ENCODE data around the gene CTDP1. TPM values are rescaled to one million over a fixed set of nuclear protein-coding genes. Genes with fewer than 3 reads are reported as not detected.

Gene CTDP1
- total RNA-seq, 3 donors from 2014 or later: 15.0 to 21.0 (median 19.9) TPM

DNA sequence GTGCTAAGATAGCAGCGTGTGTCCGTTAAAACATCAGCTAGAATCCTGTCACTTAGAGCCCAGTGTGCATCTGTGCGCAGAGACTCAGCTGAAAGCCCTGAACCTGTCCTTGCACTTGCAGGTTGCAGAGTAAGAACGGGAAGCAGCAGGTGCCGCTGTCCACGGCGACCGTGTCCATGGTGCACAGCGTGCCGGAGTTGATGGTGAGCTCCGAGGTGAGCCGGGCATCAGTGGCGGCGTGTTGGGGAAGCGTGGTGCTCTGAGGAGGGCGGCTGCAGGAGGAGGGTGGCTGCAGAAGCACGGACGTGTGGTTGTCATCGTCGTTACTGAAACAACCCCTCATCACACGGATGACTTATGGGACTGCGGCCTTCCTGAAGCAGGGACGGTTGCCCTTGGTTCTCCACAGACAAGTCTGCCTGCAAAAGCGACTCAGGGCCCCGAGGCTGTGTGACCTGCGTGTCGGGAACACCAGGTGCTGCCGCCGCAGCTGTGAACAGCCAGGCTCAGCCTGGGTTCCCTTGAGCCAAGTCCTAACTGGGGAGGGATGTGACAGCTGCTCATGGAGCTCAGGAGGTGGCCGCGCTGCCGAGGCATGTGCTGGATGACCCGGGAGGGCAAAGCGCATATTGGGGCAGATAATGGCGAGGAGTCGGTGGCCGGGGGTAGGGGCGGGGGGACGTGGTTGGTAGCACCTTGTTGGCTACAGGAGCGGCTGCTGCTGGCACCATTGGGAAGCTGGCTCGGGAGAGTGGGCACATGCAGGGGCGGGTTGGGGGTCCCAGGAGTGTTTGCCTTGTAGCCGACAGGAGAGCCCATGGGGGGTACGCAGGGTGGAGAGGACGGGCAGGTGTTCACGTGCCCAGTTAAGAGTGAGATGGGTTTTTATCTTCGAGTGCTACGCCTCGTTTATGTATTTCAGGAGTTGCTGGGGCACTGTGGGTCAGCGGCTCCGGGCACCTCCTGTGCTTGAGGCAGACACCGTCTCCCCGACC is 16.6 kb downstream of the CTDP1 start:
- Histone ChIP-seq H3K9me3 (no peaks in the 10 kb centered on the region), H3K4me1 (no peaks in the 10 kb centered on the region), H3K27ac (no peak overlapping the region), H3K36me3 (peaks cover 6% of the 10 kb centered on the region), H3K4me3 (no peak overlapping the region), H3K27me3 (no peaks in the 10 kb centered on the region)
- DNase-seq (ENCODE audit: low spot score in 2 of 2): no peak
- intact Hi-C loops (cut with DNase I; ENCODE audit: low total_unique reads): no loop called here
- no peak for TF ChIP-seq CTCF (IDR thresholded peaks at IDR 0.05)

DNA sequence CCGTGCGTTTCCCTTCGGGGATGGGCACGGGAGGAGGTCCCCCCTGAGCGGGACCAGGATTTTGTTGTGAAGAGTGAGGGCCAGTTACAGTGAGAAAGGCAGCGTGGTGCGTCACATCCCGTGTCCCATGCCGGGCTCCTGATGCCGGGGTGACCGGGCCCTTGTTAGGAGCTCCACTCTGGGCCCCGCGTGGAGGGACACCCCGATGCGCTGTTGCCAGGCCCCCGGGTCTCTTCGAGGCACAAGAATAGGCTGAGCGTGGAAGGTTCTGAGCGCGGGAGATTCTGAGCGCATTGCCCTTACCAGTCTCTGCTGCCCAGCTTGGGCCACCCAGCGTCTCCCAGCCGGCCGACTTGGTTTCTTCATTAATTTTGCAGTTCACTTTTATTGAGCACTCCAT is 17.6 kb downstream of the CTDP1 start:
- Histone ChIP-seq H3K4me1 (no peaks in the 10 kb centered on the region), H3K36me3 (peaks cover 6% of the 10 kb centered on the region), H3K27ac (no peak overlapping the region), H3K4me3 (no peak overlapping the region), H3K9me3 (no peaks in the 10 kb centered on the region), H3K27me3 (no peaks in the 10 kb centered on the region)
- no peak for TF ChIP-seq POLR2AphosphoS5 (IDR thresholded peaks at IDR 0.05)
- TF ChIP-seq CTCF (IDR thresholded peaks at IDR 0.05): no peak
- TF ChIP-seq POLR2A (IDR thresholded peaks at IDR 0.05): no peak
- intact Hi-C loops (cut with DNase I; ENCODE audit: low total_unique reads): no loop called here
- DNase-seq (ENCODE audit: low spot score in 2 of 2): no peak

DNA sequence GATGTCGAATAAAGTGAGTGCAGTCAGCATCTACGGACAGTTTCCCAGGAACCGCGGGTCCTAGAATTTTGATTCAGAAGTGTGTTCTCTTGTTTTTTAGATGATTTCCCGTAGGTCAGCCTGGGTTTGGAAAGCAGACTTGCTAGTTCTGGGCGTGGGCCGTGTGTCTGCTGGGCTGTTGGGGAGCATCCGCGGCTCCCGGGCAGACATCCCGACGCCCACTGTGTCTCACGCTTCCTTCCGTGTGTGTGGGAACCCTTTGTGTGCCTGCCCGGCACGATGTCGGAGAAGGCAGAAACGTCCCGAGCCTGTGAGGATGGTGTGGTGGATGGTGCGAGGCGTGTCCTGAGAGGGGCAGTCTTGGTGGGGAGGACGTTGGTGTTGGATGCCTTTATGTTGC is 18.4 kb downstream of the CTDP1 start:
- peaks cover 6% of the 10 kb centered on the region for H3K36me3 ChIP-seq

GRCh38 chr18:79698668-79699335 is 19.2 kb downstream of the CTDP1 start:
- Histone ChIP-seq H3K36me3 (peaks cover 6% of the 10 kb centered on the region), H3K9me3 (no peaks in the 10 kb centered on the region), H3K27me3 (no peaks in the 10 kb centered on the region), H3K27ac (no peak overlapping the region), H3K4me1 (no peaks in the 10 kb centered on the region), H3K4me3 (no peak overlapping the region)
- TF ChIP-seq CTCF (IDR thresholded peaks at IDR 0.05) (no peak), POLR2A (IDR thresholded peaks at IDR 0.05) (no peak), POLR2AphosphoS5 (IDR thresholded peaks at IDR 0.05) (no peak)
- intact Hi-C loops (cut with DNase I; ENCODE audit: low total_unique reads): no loop called here
- no peak for DNase-seq (ENCODE audit: low spot score in 2 of 2)

More for the DNA sequence above, 18.4 kb downstream of the CTDP1 start:
- no peaks in the 10 kb centered on the region for H3K9me3 ChIP-seq
- H3K27me3 ChIP-seq: no peaks in the 10 kb centered on the region
- TF ChIP-seq CTCF (IDR thresholded peaks at IDR 0.05) (no peak), POLR2A (IDR thresholded peaks at IDR 0.05) (no peak), POLR2AphosphoS5 (IDR thresholded peaks at IDR 0.05) (no peak)
- no peak for DNase-seq (ENCODE audit: low spot score in 2 of 2)
- no peaks in the 10 kb centered on the region for H3K4me1 ChIP-seq
- no peak overlapping the region for H3K4me3 ChIP-seq
- intact Hi-C loops (cut with DNase I; ENCODE audit: low total_unique reads): no loop called here
- peak overlapping the region in 1 of 2 donors; percentile 19 for H3K27ac ChIP-seq

GRCh38 chr18:79699653-79700052 is 20.1 kb downstream of the CTDP1 start:
- H3K4me1 ChIP-seq: no peaks in the 10 kb centered on the region
- no peak overlapping the region for H3K4me3 ChIP-seq
- H3K27ac ChIP-seq: no peak overlapping the region
- intact Hi-C loops (cut with DNase I; ENCODE audit: low total_unique reads): no loop called here
- H3K36me3 ChIP-seq: peaks cover 6% of the 10 kb centered on the region
- TF ChIP-seq POLR2AphosphoS5 (IDR thresholded peaks at IDR 0.05): no peak
- no peak for TF ChIP-seq CTCF (IDR thresholded peaks at IDR 0.05)
- TF ChIP-seq POLR2A (IDR thresholded peaks at IDR 0.05): no peak
- no peaks in the 10 kb centered on the region for H3K27me3 ChIP-seq
- DNase-seq (ENCODE audit: low spot score in 2 of 2): no peak
- H3K9me3 ChIP-seq: no peaks in the 10 kb centered on the region
